ENCODE measurements around the gene IQSEC3.
"Not testable (repeated sequence)": the region's sequence is repeated elsewhere in the genome, so short reads cannot be mapped to it uniquely, and the experiment has no call there.

DNA sequence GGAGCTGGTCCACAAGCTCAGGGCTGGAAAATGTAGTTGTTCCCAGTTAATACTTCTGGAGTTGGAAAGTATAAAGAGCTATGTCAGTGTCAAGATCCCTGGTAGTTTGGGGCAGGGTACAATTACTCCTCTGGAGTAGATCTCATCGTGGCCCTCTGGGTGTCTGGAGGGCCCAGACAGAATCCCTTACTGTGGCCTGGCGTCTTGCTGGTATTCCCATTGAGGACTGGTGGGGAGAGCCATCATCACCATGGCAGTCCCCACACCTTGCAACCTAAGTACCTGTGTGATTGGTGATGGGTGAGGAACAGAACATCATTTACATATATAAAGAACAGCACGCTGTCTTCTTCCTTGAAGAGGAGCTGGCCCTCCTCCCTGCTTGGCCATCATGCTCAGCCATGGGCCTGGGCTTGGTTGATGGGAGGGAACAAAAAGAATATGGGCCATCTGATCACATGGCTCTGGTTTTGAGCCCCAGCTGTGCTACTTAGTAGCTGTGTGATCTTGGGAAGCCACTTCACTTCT lies 18.8 kb upstream of the IQSEC3 start:
- TF ChIP-seq, protein P1, sequence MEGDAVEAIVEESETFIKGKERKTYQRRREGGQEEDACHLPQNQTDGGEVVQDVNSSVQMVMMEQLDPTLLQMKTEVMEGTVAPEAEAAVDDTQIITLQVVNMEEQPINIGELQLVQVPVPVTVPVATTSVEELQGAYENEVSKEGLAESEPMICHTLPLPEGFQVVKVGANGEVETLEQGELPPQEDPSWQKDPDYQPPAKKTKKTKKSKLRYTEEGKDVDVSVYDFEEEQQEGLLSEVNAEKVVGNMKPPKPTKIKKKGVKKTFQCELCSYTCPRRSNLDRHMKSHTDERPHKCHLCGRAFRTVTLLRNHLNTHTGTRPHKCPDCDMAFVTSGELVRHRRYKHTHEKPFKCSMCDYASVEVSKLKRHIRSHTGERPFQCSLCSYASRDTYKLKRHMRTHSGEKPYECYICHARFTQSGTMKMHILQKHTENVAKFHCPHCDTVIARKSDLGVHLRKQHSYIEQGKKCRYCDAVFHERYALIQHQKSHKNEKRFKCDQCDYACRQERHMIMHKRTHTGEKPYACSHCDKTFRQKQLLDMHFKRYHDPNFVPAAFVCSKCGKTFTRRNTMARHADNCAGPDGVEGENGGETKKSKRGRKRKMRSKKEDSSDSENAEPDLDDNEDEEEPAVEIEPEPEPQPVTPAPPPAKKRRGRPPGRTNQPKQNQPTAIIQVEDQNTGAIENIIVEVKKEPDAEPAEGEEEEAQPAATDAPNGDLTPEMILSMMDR (IDR thresholded peaks at IDR 0.05; ENCODE audit: poor library complexity) = not testable (repeated sequence)
- TF ChIP-seq EZH2phosphoT487 (IDR thresholded peaks at IDR 0.05; ENCODE audit: low read depth, severe bottlenecking, unreplicated experiment); EZH2 (IDR thresholded peaks at IDR 0.05; ENCODE audit: borderline replicate concordance): not testable (repeated sequence)
